GM21447 (cell line): ENCODE results near the gene TMEM131.

Experiments used
- ATAC-seq: cut with Tn5 transposase; IDR thresholded peaks from one replicate; pipeline ENCODE4 v1.9.1; 2021; ENCODE audit not compliant: unreplicated experiment

TMEM131 gene

GRCh38 chr2:97731274-97732020 lies 264.3 kb downstream of the TMEM131 start:
- no peak for ATAC-seq

GRCh38 chr2:97730245-97730644 lies 265.5 kb downstream of the TMEM131 start:
- ATAC-seq = no peak

GRCh38 chr2:97728091-97728731 lies 267.5 kb downstream of the TMEM131 start:
- ATAC-seq = no peak

- ATAC-seq = no peak
Measured at GRCh38 chr2:97727296-97727695, 268.5 kb downstream of the TMEM131 start.

GRCh38 chr2:97726261-97727064 lies 269.3 kb downstream of the TMEM131 start:
- no peak for ATAC-seq

GRCh38 chr2:97724946-97725688 lies 270.6 kb downstream of the TMEM131 start:
- no peak for ATAC-seq

GRCh38 chr2:97724501-97724900 lies 271.2 kb downstream of the TMEM131 start:
- ATAC-seq = no peak

GRCh38 chr2:97724073-97724410 lies 271.7 kb downstream of the TMEM131 start:
- ATAC-seq = no peak

- no peak for ATAC-seq
Measured at GRCh38 chr2:97723156-97724072, 272.3 kb downstream of the TMEM131 start.

GRCh38 chr2:97722227-97722626 lies 273.5 kb downstream of the TMEM131 start:
- no peak for ATAC-seq

GRCh38 chr2:97720746-97721145 lies 275.0 kb downstream of the TMEM131 start:
- no peak for ATAC-seq

- ATAC-seq = no peak
Measured at GRCh38 chr2:97719362-97720155, 276.2 kb downstream of the TMEM131 start.

GRCh38 chr2:97718942-97719341 lies 276.8 kb downstream of the TMEM131 start:
- peak; percentile 25 for ATAC-seq

- peak; percentile 81 for ATAC-seq
Measured at GRCh38 chr2:97718051-97718882, 277.5 kb downstream of the TMEM131 start.

GRCh38 chr2:97717613-97717995 lies 278.1 kb downstream of the TMEM131 start:
- no peak for ATAC-seq

GRCh38 chr2:97716695-97717612 lies 278.8 kb downstream of the TMEM131 start:
- no peak for ATAC-seq

GRCh38 chr2:97715951-97716694 lies 279.6 kb downstream of the TMEM131 start:
- ATAC-seq = no peak
